ENCODE measurements around the gene PAPPA2. TPM values are rescaled to one million over a fixed set of nuclear protein-coding genes. Genes with fewer than 3 reads are reported as not detected.

The PAPPA2 gene
- total and polyA plus RNA-seq, 2 of the 4 experiments (the other 2 are of a cell fraction) = 0.10 to 0.18 TPM

GRCh38 chr1:176531921-176532897, 69.2 kb downstream of the PAPPA2 start:
- WGBS, 2 experiments (ENCODE audit: extremely low coverage in 2 of 2, insufficient read length in 1 of 2) = 30% methylated on average over 2 of the region's 16 CpGs; no CpG with 5 or more reads in 1 of the 2 experiments
- H3K18ac ChIP-seq (ENCODE audit: low read depth, low read length) = no peak overlapping the region
- POLR2A ChIA-PET (ENCODE audit: unreplicated experiment) = no interaction called here

More at GRCh38 chr1:176531921-176532897, 69.2 kb downstream of the PAPPA2 start:
- Histone ChIP-seq H3K4ac (ENCODE audit: low read depth, low read length) (no peak overlapping the region), H2BK5ac (ENCODE audit: low read depth, low read length, poor library complexity, severe bottlenecking) (no peak overlapping the region), H3K4me2 (ENCODE audit: low read depth, low read length) (no peak overlapping the region), H3K56ac (ENCODE audit: extremely low read depth, insufficient read depth, low read length) (no peak overlapping the region), H3K27ac (ENCODE audit: insufficient read depth, low read length) (no peak overlapping the region), H4K20me1 (ENCODE audit: insufficient read depth, low read length) (no peaks in the 10 kb centered on the region), H3K9me1 (ENCODE audit: insufficient read depth, low read length) (no peaks in the 10 kb centered on the region), H3K14ac (replicated peaks; ENCODE audit: low read depth, low read length) (no peak overlapping the region), H2BK20ac (ENCODE audit: low read depth, low read length) (no peak overlapping the region), H2AFZ (replicated peaks; ENCODE audit: low read length, poor library complexity) (no peak overlapping the region), H3K27me3 (ENCODE audit: control insufficient read depth, insufficient read depth, low read length) (no peaks in the 10 kb centered on the region), H3K79me1 (ENCODE audit: low read depth in 1 of 2, low read length in 2 of 2) (no peaks in the 10 kb centered on the region), H4K8ac (ENCODE audit: low read depth in 2 of 2, low read length in 2 of 2) (no peak overlapping the region), H2AK5ac (ENCODE audit: low read depth, low read length) (no peak overlapping the region), H3K4me3 (ENCODE audit: insufficient read depth, low read depth, low read length) (no peak overlapping the region), H2BK15ac (ENCODE audit: low read depth, low read length) (no peak overlapping the region), H3K36me3 (ENCODE audit: control insufficient read depth, insufficient read depth, low read length) (no peaks in the 10 kb centered on the region), H3K23ac (ENCODE audit: low read depth, low read length) (no peak overlapping the region), H4K5ac (ENCODE audit: low read depth, low read length) (no peak overlapping the region), H3K9me3 (ENCODE audit: control insufficient read depth, insufficient read depth, low read length) (no peaks in the 10 kb centered on the region), H4K91ac (ENCODE audit: insufficient read depth, low read depth, low read length) (no peak overlapping the region), H3K4me1 (ENCODE audit: control insufficient read depth, insufficient read depth, low read length) (no peaks in the 10 kb centered on the region), H2AK9ac (replicated peaks; ENCODE audit: low read depth, low read length, poor library complexity) (no peak overlapping the region), H3K9ac (ENCODE audit: low read depth, low read length) (no peak overlapping the region), H2BK120ac (ENCODE audit: low read depth, low read length) (no peak overlapping the region)
- DNase-seq = no peak
- ATAC-seq (ENCODE audit: low read depth) = no peak
- in situ Hi-C loops (cut with MboI; ENCODE audit: low sequenced_read_pairs) = no loop called here
- TF ChIP-seq MAFK (IDR thresholded peaks at IDR 0.05; ENCODE audit: low read depth, low read length) = no peak
- TF ChIP-seq, protein P1, sequence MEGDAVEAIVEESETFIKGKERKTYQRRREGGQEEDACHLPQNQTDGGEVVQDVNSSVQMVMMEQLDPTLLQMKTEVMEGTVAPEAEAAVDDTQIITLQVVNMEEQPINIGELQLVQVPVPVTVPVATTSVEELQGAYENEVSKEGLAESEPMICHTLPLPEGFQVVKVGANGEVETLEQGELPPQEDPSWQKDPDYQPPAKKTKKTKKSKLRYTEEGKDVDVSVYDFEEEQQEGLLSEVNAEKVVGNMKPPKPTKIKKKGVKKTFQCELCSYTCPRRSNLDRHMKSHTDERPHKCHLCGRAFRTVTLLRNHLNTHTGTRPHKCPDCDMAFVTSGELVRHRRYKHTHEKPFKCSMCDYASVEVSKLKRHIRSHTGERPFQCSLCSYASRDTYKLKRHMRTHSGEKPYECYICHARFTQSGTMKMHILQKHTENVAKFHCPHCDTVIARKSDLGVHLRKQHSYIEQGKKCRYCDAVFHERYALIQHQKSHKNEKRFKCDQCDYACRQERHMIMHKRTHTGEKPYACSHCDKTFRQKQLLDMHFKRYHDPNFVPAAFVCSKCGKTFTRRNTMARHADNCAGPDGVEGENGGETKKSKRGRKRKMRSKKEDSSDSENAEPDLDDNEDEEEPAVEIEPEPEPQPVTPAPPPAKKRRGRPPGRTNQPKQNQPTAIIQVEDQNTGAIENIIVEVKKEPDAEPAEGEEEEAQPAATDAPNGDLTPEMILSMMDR (conservative IDR thresholded peaks at IDR 0.05; ENCODE audit: low read depth, low read length) = no peak
- no peak for TF ChIP-seq RAD21 (IDR thresholded peaks at IDR 0.05; ENCODE audit: low read length)
- TF ChIP-seq RCOR1 (IDR thresholded peaks at IDR 0.05; ENCODE audit: insufficient replicate concordance, low read length) = no peak
- no peak for TF ChIP-seq MAZ (IDR thresholded peaks at IDR 0.05; ENCODE audit: borderline replicate concordance, low read depth, low read length)
- no peak for TF ChIP-seq SMC3 (IDR thresholded peaks at IDR 0.05; ENCODE audit: low read depth, low read length)
- no peak for TF ChIP-seq CEBPB (IDR thresholded peaks at IDR 0.05; ENCODE audit: low read depth, low read length)
- TF ChIP-seq FOS (IDR thresholded peaks at IDR 0.05; ENCODE audit: low read depth, low read length) = no peak
- no peak for TF ChIP-seq ELK1 (IDR thresholded peaks at IDR 0.05; ENCODE audit: borderline replicate concordance, low read depth, low read length)
- no TSS peak for BruUV-seq (replicated peaks)
- dilution Hi-C loops (cut with HindIII; ENCODE audit: low sequenced_read_pairs, unreplicated experiment) = no loop called here
- intact Hi-C loops (cut with micrococcal nuclease) = no loop called here
- CTCF ChIA-PET = no interaction called here
